ENCODE results near the gene RGS18. TPM values are rescaled to one million over a fixed set of nuclear protein-coding genes. Genes with fewer than 3 reads are reported as not detected.

Gene RGS18, protein sequence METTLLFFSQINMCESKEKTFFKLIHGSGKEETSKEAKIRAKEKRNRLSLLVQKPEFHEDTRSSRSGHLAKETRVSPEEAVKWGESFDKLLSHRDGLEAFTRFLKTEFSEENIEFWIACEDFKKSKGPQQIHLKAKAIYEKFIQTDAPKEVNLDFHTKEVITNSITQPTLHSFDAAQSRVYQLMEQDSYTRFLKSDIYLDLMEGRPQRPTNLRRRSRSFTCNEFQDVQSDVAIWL
- total RNA-seq (2022; extraction: Qiagen RNA extraction; ENCODE audit: low read depth), result not detected in 5 replicates

DNA sequence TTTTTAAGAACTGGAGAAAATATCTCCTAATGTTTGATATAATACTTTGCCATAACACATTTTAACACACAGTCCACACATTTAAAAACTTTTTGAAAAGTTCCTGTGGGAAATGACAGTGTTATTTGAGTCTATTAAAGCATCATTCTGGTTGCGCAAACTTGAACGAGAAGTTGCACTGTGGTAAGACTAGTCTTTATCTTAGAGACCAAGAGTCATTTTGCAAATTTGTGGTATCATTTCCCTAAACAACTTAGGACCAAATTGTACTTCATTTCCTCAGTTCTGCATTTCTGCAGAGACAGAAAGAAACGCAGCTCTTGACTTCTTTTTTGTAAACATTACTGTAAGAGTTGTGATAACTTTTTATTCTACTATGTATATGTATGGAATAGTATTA lies at the start of gene RGS18:
Gene RGS18, plus strand, starts transcription at position 282 of the 400 bp plus-strand sequence. CDS start 176 bp downstream, outside the sequence.

Other genes starting within 250 kb of the RGS18 start
- not detected in 5 replicates for gene RGS21, start 158.5 kb downstream of the RGS18 start, total RNA-seq (2022; extraction: Qiagen RNA extraction; ENCODE audit: low read depth)

All from A549 treated with GW870086 at 1 μM for 4 hours (cell line).